HFF-Myc (cell line): ENCODE data around the gene CEP164.

ENCODE experiments used
- DNase-seq: peaks from one replicate; pipeline ENCODE4 v3.0.0-alpha.2; 2011; ENCODE audit warnings: low read depth; ENCODE audit errors: extremely low read depth
- H3K4me3 ChIP-seq: replicated peaks from 2 replicates; pipeline ENCODE4 v1.5.1; 2011; ENCODE audit warnings: low read depth, mild to moderate bottlenecking, control low read depth, low read length
- TF ChIP-seq, protein P1 (sequence below): IDR thresholded peaks from 2 replicates; pipeline ENCODE4 v1.5.1; 2012; ENCODE audit warnings: mild to moderate bottlenecking, low read depth, low read length, control low read depth; ENCODE audit errors: missing control alignments

The CEP164 gene

DNA sequence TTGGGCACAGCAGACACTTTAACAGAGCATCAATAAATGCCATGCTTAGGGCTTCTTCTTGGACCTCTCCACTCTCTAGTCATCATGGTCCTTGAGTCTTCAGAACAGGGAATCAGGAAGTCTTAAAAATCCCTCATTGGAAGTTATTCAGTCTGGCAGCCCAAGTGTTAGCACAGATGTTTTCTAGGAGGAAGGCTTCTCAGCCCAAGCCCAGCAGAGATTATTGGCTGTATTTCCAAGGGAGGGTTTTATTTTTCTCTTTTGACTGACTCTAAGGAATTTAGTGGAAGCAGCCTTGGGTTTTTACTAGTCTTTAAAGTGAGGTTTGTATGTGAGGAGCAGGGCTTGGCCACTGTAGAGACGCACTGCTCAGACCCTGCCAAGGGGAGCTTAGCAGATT lies 41.9 kb downstream of the CEP164 start:
- H3K4me3 ChIP-seq, result no peak overlapping the region
- TF ChIP-seq, protein P1, sequence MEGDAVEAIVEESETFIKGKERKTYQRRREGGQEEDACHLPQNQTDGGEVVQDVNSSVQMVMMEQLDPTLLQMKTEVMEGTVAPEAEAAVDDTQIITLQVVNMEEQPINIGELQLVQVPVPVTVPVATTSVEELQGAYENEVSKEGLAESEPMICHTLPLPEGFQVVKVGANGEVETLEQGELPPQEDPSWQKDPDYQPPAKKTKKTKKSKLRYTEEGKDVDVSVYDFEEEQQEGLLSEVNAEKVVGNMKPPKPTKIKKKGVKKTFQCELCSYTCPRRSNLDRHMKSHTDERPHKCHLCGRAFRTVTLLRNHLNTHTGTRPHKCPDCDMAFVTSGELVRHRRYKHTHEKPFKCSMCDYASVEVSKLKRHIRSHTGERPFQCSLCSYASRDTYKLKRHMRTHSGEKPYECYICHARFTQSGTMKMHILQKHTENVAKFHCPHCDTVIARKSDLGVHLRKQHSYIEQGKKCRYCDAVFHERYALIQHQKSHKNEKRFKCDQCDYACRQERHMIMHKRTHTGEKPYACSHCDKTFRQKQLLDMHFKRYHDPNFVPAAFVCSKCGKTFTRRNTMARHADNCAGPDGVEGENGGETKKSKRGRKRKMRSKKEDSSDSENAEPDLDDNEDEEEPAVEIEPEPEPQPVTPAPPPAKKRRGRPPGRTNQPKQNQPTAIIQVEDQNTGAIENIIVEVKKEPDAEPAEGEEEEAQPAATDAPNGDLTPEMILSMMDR, result no peak
- no peak for DNase-seq

DNA sequence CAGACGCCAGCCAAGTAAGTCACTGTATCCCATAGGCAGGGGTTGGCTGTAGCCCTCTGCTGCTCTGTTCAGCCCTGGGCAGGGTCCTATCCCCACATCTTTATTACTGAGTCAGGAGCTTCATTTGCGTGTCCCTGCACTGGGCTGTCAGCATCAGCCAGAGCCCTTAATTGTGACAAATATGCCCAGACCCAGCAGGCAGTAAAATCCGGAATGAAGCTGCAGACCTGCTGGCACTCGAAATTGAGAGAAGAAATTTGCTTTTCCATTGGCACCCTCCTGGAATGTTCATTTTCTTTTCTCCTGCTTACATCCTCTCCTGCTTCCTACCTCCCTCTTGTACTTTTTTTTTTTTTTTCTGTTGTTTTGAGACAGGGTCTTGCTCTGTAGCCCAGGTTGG lies 43.8 kb downstream of the CEP164 start:
- TF ChIP-seq, protein P1, result no peak
- no peak for DNase-seq
- no peak overlapping the region for H3K4me3 ChIP-seq

DNA sequence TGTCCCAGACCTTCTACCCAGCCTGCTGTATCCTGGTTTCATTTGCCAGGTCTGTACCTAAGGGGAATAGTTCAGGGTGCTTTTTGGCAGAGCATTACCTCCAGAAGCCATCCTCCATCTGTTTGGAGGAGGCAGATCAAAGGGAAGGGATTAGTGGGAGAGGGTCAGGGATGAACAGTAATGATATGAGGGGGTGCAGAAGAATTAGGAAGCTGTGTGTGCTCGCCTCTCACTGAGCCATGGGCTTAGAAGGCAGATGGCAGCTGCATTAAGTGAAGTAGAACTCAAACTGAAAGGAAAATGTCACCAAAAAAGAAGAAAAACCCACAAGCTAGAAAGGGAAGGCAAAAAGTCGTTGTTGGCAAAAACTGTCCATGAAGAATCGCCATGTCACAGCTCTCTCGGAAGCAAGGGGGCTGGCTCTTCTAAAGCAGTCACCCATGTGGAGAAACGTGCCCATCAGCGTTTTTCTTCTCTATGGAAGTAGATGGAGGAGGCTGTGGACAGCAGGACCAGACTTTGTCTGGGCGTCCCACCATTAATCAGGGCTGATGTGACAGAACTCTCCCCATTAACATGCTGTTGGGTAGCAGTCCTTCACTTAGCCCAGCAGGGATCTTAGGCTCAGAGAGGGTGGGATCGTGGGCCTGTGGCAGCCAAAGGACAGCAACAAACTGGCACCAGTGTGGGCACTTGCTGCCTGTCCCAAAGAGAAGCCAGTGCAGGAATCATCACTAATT lies 46.8 kb downstream of the CEP164 start:
- TF ChIP-seq, protein P1, result no peak
- no peak for DNase-seq

DNA sequence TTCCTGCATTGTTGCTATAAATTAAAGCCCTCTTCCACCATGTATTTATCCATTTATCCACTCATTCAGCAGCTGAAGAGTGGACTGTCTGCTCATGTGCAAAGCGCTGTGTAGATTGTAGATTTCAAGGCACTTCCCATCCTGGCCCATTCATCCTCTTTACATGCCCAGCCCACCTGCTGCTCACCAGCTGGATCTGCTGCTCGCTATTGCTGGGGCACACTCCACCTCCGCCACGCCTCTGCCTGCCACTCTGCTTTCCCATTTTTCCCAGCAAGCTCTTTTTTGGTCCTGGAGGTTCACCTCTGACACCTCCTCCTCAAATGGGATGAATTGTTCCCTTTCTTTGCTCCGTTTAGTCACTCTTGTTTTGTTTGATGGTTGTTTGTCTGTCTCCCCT lies 48.3 kb downstream of the CEP164 start:
- no peak for DNase-seq
- no peak overlapping the region for H3K4me3 ChIP-seq
- TF ChIP-seq, protein P1, result no peak

More for the DNA sequence above, 46.8 kb downstream of the CEP164 start:
- H3K4me3 ChIP-seq, result no peak overlapping the region

DNA sequence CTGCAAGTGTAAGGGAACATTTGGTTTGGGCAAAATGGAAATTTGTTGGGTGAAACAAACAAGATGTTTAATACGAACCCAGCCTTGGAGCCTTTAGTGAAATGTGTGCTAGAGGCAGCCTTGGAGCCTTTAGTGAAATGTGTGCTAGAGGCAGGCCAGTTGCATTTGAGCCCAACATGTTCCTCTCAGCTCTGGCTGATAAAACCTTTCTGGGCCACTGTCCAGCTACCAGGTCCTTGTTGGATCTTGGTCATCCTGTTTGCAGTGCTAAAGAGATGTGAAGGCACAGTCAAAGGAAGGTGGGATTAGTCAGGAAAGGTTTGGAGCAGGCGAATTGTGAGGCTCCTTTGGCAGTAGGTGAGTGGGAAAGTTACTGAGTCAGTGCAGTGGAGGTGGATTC lies 48.9 kb downstream of the CEP164 start:
- TF ChIP-seq, protein P1, result no peak
- no peak for DNase-seq
- H3K4me3 ChIP-seq, result no peak overlapping the region

DNA sequence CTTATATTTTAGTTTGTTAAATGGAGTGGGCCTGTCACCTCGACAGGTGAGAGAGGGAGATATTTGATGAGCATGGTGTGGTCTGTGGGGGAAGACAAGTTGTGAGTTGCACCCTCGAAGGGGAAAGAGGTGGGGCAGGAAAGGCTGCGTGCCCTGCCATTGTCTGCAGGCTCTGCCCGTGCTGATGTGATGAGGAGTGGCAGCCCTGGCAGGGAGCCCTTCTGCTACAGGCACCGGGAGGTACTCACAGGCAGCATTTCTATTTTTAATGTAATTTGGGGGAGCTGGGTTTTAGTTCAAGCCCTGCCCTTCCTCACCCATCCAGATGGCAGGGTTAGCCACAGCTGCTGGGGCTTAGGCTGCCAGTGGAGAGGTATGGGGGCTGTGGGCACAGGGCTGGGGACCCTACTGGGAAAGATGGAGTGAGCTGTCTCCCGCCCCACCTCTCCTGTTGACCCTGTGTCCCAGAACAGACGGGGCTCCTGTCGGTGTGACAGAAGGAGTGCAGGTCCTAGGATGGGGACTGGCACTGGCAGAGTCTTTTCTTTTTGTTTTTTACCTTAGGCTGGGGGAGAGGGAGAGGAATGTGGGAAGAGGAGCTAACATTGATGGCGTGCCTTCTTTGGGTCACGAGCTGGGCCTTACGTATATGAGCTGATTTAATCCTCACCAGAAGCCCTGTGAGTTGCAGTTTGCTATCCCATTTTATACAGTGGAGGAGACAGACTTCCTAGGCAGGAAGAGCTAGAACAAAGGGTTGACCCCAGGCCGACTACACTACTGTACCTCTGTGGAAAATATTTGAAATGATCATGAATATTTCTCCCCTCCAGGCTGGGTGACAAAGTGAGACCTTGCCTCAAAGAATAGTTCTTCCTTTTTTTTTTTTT lies 51.6 kb downstream of the CEP164 start:
- TF ChIP-seq, protein P1, result no peak
- no peak for DNase-seq
- no peak overlapping the region for H3K4me3 ChIP-seq
